Measurements from ENCODE around the gene RBM26.

- no peak for TF ChIP-seq CTCF (IDR thresholded peaks at IDR 0.05)
- no peak for TF ChIP-seq POLR2A (IDR thresholded peaks at IDR 0.05)
These were observed 109.9 kb downstream of the RBM26 start for GRCh38 chr13:79295906-79296706.

Data from Peyer's patch (tissue), 4 donors.